Glutamatergic neuron (in vitro differentiated cells): ENCODE data around the gene SPOCK1. TPM values are rescaled to one million over a fixed set of nuclear protein-coding genes. Genes with fewer than 3 reads are reported as not detected.
"Not testable (repeated sequence)": the region's sequence is repeated elsewhere in the genome, so short reads cannot be mapped to it uniquely, and the experiment has no call there.

Experiments
- DNase-seq: peaks from one replicate; pipeline ENCODE4 v3.0.0; 2022
- H3K27ac Mint-ChIP-seq: one replicate; pipeline ENCODE4 v1.8.0; 2020; ENCODE audit warnings: mild to moderate bottlenecking, mixed read lengths, inconsistent platforms; ENCODE audit not compliant: unreplicated experiment
- H3K27me3 Mint-ChIP-seq: one replicate; pipeline ENCODE4 v1.8.0; 2020; ENCODE audit warnings: mild to moderate bottlenecking, moderate library complexity, mixed read lengths, inconsistent platforms; ENCODE audit not compliant: unreplicated experiment
- H3K36me3 Mint-ChIP-seq: one replicate; pipeline ENCODE4 v1.8.0; 2020; ENCODE audit warnings: mild to moderate bottlenecking, mixed read lengths, inconsistent platforms; ENCODE audit not compliant: unreplicated experiment
- H3K4me1 Mint-ChIP-seq: one replicate; pipeline ENCODE4 v1.8.0; 2020; ENCODE audit warnings: mild to moderate bottlenecking, low read depth, mixed read lengths, inconsistent platforms; ENCODE audit not compliant: unreplicated experiment
- H3K4me3 Mint-ChIP-seq: one replicate; pipeline ENCODE4 v1.8.0; 2020; ENCODE audit warnings: mild to moderate bottlenecking, mixed read lengths, inconsistent platforms; ENCODE audit not compliant: unreplicated experiment
- H3K9me3 Mint-ChIP-seq: one replicate; pipeline ENCODE4 v1.8.0; 2020; ENCODE audit warnings: mild to moderate bottlenecking, moderate library complexity, mixed read lengths, inconsistent platforms; ENCODE audit not compliant: unreplicated experiment
- CTCF ChIP-seq: fragments of 200-600 bp; sonication (generic); IDR thresholded peaks from one replicate; pipeline ENCODE4 v1.5.0; 2021; ENCODE audit not compliant: partially characterized antibody, unreplicated experiment
- total RNA-seq: library from RNA; stranded (reverse); fragmentation: NEBNext Ultra II Directional; extraction: Animal tissue kit (Norgen Biotek cat#: 25700); gene quantifications from one replicate; pipeline ENCODE4 v1.2.1, GENCODE V29; 2021; ENCODE audit not compliant: unreplicated experiment

Gene SPOCK1
- total RNA-seq, 1 donor from 2014 or later, result 25.4 TPM

GRCh38 chr5:136979131-136979530 lies 520.0 kb downstream of the SPOCK1 start:
- H3K36me3 Mint-ChIP-seq, result no peaks in the 10 kb centered on the region
- H3K4me1 Mint-ChIP-seq, result no peaks in the 10 kb centered on the region
- no peak for TF ChIP-seq CTCF
- no peak for DNase-seq
- no peak overlapping the region for H3K27ac Mint-ChIP-seq
- no peaks in the 10 kb centered on the region for H3K27me3 Mint-ChIP-seq
- H3K4me3 Mint-ChIP-seq, result no peak overlapping the region
- H3K9me3 Mint-ChIP-seq, result no peaks in the 10 kb centered on the region

- Mint-ChIP-seq H3K4me3 (no peak overlapping the region), H3K9me3 (no peaks in the 10 kb centered on the region), H3K27me3 (no peaks in the 10 kb centered on the region), H3K36me3 (no peaks in the 10 kb centered on the region), H3K27ac (no peak overlapping the region), H3K4me1 (no peaks in the 10 kb centered on the region)
- TF ChIP-seq CTCF, result no peak
- DNase-seq, result no peak
Observed at GRCh38 chr5:136963504-136963903, 535.6 kb downstream of the SPOCK1 start.

- Mint-ChIP-seq H3K4me1 (no peaks in the 10 kb centered on the region), H3K4me3 (no peak overlapping the region), H3K36me3 (no peaks in the 10 kb centered on the region), H3K27ac (no peak overlapping the region), H3K27me3 (no peaks in the 10 kb centered on the region), H3K9me3 (no peaks in the 10 kb centered on the region)
- no peak for DNase-seq
- no peak for TF ChIP-seq CTCF
Observed at GRCh38 chr5:136957428-136957827, 541.7 kb downstream of the SPOCK1 start.

- H3K27me3 Mint-ChIP-seq, H3K4me3 Mint-ChIP-seq, H3K4me1 Mint-ChIP-seq, H3K9me3 Mint-ChIP-seq, H3K27ac Mint-ChIP-seq, DNase-seq: not testable (repeated sequence)
- H3K36me3 Mint-ChIP-seq, result peaks cover 20% of the 10 kb centered on the region
Observed at GRCh38 chr5:136954142-136954541, 545.0 kb downstream of the SPOCK1 start.

GRCh38 chr5:136953346-136954069 lies 545.6 kb downstream of the SPOCK1 start:
- not testable (repeated sequence) for H3K27ac Mint-ChIP-seq, H3K4me1 Mint-ChIP-seq, H3K9me3 Mint-ChIP-seq, H3K27me3 Mint-ChIP-seq, DNase-seq, H3K4me3 Mint-ChIP-seq
- H3K36me3 Mint-ChIP-seq, result peaks cover 20% of the 10 kb centered on the region

- TF ChIP-seq CTCF, result no peak
- H3K4me1 Mint-ChIP-seq, result no peaks in the 10 kb centered on the region
- H3K36me3 Mint-ChIP-seq, result no peaks in the 10 kb centered on the region
- H3K9me3 Mint-ChIP-seq, result peaks cover 5% of the 10 kb centered on the region
- peaks cover 4% of the 10 kb centered on the region for H3K27me3 Mint-ChIP-seq
- no peak overlapping the region for H3K27ac Mint-ChIP-seq
- H3K4me3 Mint-ChIP-seq, result no peak overlapping the region
- no peak for DNase-seq
Observed at GRCh38 chr5:136927571-136927970, 571.6 kb downstream of the SPOCK1 start.
